ENCODE results near the gene CREBBP. TPM values are rescaled to one million over a fixed set of nuclear protein-coding genes. Genes with fewer than 3 reads are reported as not detected.
A peak's percentile ranks its signal among the peaks of the same experiment; 100 is the strongest.

The CREBBP gene
- total and polyA plus RNA-seq, 2 donors (not counting 1 experiment from before 2014, with no cell fraction given): 6.1 to 22.6 TPM

DNA sequence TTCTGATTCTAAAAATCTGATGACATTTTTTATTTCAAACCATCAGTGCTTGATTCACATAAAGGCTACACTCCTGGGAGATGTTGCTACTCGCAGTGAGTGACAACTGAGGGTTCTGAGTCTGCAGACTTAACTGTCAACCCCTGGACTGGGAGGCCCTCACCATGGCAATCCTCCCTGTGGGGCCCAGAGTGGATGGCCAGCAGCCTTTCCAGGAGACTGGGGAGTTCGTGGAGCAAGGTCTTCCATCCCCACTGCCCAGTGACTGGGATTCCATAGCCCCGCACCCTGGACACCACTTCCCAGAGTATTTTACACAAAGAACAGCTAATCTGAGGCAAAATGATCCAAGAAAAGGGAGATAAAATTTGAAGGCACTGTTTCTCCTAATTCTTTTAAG lies 59.3 kb downstream of the CREBBP start:
- Histone ChIP-seq H3K27me3 (ENCODE audit: control insufficient read depth, insufficient read depth, low read length) (no peaks in the 10 kb centered on the region), H3K4me1 (ENCODE audit: control insufficient read depth, extremely low read depth, insufficient read depth, low read length) (peaks cover 29% of the 10 kb centered on the region), H3K4me2 (ENCODE audit: extremely low read depth, insufficient read depth, low read length) (no peak overlapping the region), H2AFZ (ENCODE audit: low read length) (no peak overlapping the region), H3K9me3 (ENCODE audit: control insufficient read depth, insufficient read depth, low read depth, low read length) (no peaks in the 10 kb centered on the region), H3K36me3 (ENCODE audit: control insufficient read depth, insufficient read depth, low read length) (no peaks in the 10 kb centered on the region), H4K20me1 (ENCODE audit: control insufficient read depth, extremely low read depth, insufficient read depth, low read length) (peaks cover 34% of the 10 kb centered on the region), H3K27ac (ENCODE audit: insufficient read depth, low read length) (no peak overlapping the region), H3K4me3 (replicated peaks in 1 of 4; ENCODE audit: control extremely low read depth in 1 of 4, insufficient read depth in 1 of 4, low read depth in 3 of 4, low read length in 4 of 4) (no peak overlapping the region), H3K79me2 (ENCODE audit: control insufficient read depth, insufficient read depth, low read length) (peaks cover 91% of the 10 kb centered on the region), H3K9ac (ENCODE audit: insufficient read depth, low read length) (no peak overlapping the region)
- TF ChIP-seq, protein P1, sequence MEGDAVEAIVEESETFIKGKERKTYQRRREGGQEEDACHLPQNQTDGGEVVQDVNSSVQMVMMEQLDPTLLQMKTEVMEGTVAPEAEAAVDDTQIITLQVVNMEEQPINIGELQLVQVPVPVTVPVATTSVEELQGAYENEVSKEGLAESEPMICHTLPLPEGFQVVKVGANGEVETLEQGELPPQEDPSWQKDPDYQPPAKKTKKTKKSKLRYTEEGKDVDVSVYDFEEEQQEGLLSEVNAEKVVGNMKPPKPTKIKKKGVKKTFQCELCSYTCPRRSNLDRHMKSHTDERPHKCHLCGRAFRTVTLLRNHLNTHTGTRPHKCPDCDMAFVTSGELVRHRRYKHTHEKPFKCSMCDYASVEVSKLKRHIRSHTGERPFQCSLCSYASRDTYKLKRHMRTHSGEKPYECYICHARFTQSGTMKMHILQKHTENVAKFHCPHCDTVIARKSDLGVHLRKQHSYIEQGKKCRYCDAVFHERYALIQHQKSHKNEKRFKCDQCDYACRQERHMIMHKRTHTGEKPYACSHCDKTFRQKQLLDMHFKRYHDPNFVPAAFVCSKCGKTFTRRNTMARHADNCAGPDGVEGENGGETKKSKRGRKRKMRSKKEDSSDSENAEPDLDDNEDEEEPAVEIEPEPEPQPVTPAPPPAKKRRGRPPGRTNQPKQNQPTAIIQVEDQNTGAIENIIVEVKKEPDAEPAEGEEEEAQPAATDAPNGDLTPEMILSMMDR (conservative IDR thresholded peaks at IDR 0.05 in 1 of 2, IDR thresholded peaks at IDR 0.05 in 1 of 2; ENCODE audit: low read depth in 1 of 2, low read length in 2 of 2): no peak
- TF ChIP-seq EZH2 (IDR thresholded peaks at IDR 0.05; ENCODE audit: low read length, missing control alignments): no peak
- no peak for DNase-seq (ENCODE audit: low read depth in 2 of 2)

DNA sequence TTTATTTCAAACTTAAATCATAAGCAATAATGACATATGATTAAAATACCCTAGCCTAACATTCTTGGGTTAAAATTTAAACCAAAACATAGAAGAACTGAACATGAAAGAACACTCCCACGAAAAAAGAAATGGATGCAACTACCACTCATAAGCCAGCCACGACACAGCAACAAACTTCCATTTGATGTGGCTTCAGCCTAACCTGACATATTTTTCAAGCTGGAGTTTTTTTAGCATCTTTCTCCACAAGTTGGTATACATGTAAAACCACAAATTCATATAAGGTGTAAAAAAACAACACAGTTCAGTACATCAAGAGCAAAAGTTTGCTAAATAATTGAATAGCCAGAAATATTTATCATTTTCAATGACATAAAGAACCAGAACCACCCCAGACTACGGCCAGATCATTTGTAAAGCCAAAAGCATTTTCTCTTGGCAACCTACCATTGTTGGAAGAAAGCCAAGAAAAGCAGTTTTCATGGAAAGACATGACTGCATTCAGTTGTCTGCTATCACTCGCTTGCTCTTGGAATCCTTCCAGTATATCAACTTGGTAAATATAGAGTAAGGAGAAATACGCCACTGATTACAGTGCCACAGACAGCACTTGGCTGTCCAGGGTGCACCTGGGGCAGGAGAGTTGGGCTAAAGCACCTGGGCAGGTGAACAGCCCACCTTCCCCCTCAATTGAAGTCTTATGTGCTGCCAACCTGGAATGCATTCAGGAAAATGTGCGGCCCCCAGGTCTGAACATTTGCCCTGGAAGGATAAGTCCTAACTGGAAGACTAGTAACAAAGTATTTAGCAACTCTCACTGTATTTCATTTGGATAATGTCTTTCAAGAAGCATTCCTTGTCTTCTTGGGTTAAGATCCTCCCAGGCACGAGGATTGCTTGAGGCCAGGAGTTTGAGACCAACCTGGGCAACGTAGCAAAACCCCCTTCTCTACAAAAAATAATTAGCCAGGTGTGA lies 60.5 kb downstream of the CREBBP start:
- peaks cover 92% of the 10 kb centered on the region for H3K79me2 ChIP-seq (ENCODE audit: control insufficient read depth, insufficient read depth, low read length)
- peak; percentile 93 to 97 for DNase-seq (ENCODE audit: low read depth in 2 of 2)
- no peak overlapping the region for H2AFZ ChIP-seq (ENCODE audit: low read length)
- H3K27ac ChIP-seq (ENCODE audit: insufficient read depth, low read length): peak overlapping the region; percentile 23
- H4K20me1 ChIP-seq (ENCODE audit: control insufficient read depth, extremely low read depth, insufficient read depth, low read length): peaks cover 28% of the 10 kb centered on the region
- no peaks in the 10 kb centered on the region for H3K27me3 ChIP-seq (ENCODE audit: control insufficient read depth, insufficient read depth, low read length)
- peak overlapping the region; percentile 69 for H3K4me2 ChIP-seq (ENCODE audit: extremely low read depth, insufficient read depth, low read length)
- H3K4me3 ChIP-seq (replicated peaks in 1 of 4; ENCODE audit: control extremely low read depth in 1 of 4, insufficient read depth in 1 of 4, low read depth in 3 of 4, low read length in 4 of 4): no peak overlapping the region
- H3K9ac ChIP-seq (ENCODE audit: insufficient read depth, low read length): no peak overlapping the region
- peaks cover 26% of the 10 kb centered on the region for H3K4me1 ChIP-seq (ENCODE audit: control insufficient read depth, extremely low read depth, insufficient read depth, low read length)
- no peaks in the 10 kb centered on the region for H3K9me3 ChIP-seq (ENCODE audit: control insufficient read depth, insufficient read depth, low read depth, low read length)
- TF ChIP-seq, protein P1 (conservative IDR thresholded peaks at IDR 0.05 in 1 of 2, IDR thresholded peaks at IDR 0.05 in 1 of 2; ENCODE audit: low read depth in 1 of 2, low read length in 2 of 2): no peak
- H3K36me3 ChIP-seq (ENCODE audit: control insufficient read depth, insufficient read depth, low read length): no peaks in the 10 kb centered on the region

DNA sequence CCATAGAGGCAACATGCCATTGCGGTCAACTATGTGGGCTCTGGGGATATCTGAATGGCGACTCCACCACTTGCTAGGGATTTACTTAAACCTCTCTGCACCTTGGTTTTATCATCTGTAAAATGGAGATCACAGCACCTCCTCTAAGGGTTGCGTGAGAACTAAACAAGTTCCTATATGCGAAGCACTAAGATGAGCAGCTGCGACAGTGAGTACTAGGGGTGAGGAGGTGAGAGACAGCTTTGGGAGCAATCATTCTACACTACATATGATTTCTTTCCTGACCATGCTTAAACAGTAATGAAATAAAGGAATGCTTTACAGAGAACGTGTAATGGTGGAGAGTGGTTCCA lies 61.4 kb downstream of the CREBBP start:
- no peak overlapping the region for H3K9ac ChIP-seq (ENCODE audit: insufficient read depth, low read length)
- no peaks in the 10 kb centered on the region for H3K27me3 ChIP-seq (ENCODE audit: control insufficient read depth, insufficient read depth, low read length)
- H2AFZ ChIP-seq (ENCODE audit: low read length): no peak overlapping the region
- peaks cover 92% of the 10 kb centered on the region for H3K79me2 ChIP-seq (ENCODE audit: control insufficient read depth, insufficient read depth, low read length)
- H3K4me2 ChIP-seq (ENCODE audit: extremely low read depth, insufficient read depth, low read length): no peak overlapping the region
- H3K4me3 ChIP-seq (replicated peaks in 1 of 4; ENCODE audit: control extremely low read depth in 1 of 4, insufficient read depth in 1 of 4, low read depth in 3 of 4, low read length in 4 of 4): no peak overlapping the region
- no peaks in the 10 kb centered on the region for H3K36me3 ChIP-seq (ENCODE audit: control insufficient read depth, insufficient read depth, low read length)
- TF ChIP-seq, protein P1 (conservative IDR thresholded peaks at IDR 0.05 in 1 of 2, IDR thresholded peaks at IDR 0.05 in 1 of 2; ENCODE audit: low read depth in 1 of 2, low read length in 2 of 2): no peak
- TF ChIP-seq EZH2 (IDR thresholded peaks at IDR 0.05; ENCODE audit: low read length, missing control alignments): no peak
- no peak for DNase-seq (ENCODE audit: low read depth in 2 of 2)
- H3K9me3 ChIP-seq (ENCODE audit: control insufficient read depth, insufficient read depth, low read depth, low read length): no peaks in the 10 kb centered on the region
- H3K27ac ChIP-seq (ENCODE audit: insufficient read depth, low read length): no peak overlapping the region
- peaks cover 17% of the 10 kb centered on the region for H3K4me1 ChIP-seq (ENCODE audit: control insufficient read depth, extremely low read depth, insufficient read depth, low read length)
- peaks cover 22% of the 10 kb centered on the region for H4K20me1 ChIP-seq (ENCODE audit: control insufficient read depth, extremely low read depth, insufficient read depth, low read length)
